HepG2 (cell line): ENCODE results near the gene MTR. TPM values are rescaled to one million over a fixed set of nuclear protein-coding genes. Genes with fewer than 3 reads are reported as not detected.
A peak's percentile ranks its signal among the peaks of the same experiment; 100 is the strongest.

Experiments
- ARNTL ChIP-seq: sonication (generic); formaldehyde crosslinking; IDR thresholded peaks from 2 replicates; pipeline ENCODE4 v1.4.0; 2020; ENCODE audit warnings: mild to moderate bottlenecking, missing genetic modification reagents
- CBX2 ChIP-seq, 2 experiments: fragments of 200-600 bp in 1 of 2; sonication (generic); formaldehyde crosslinking in 1 of 2; IDR thresholded peaks; 2 replicates each; pipeline versions ENCODE4 v1.7.0 to v1.8.1; 2018 to 2022; ENCODE audit warnings: low read depth in 2 of 2, low read length in 1 of 2, mild to moderate bottlenecking in 1 of 2, missing genetic modification reagents in 1 of 2
- GATAD2A ChIP-seq: IDR thresholded peaks from 2 replicates; pipeline ENCODE4 v1.6.1; 2016
- GRHL1 ChIP-seq: sonication (generic); formaldehyde crosslinking; conservative IDR thresholded peaks from 2 replicates; pipeline ENCODE4 v1.8.0; 2022; ENCODE audit warnings: missing genetic modification reagents
- KDM5A ChIP-seq: fragments of 200-600 bp; sonication (generic); IDR thresholded peaks from 2 replicates; pipeline ENCODE4 v1.7.0; 2018; ENCODE audit warnings: antibody characterized with exemption, mild to moderate bottlenecking, low read length, borderline replicate concordance
- LRRFIP1 ChIP-seq: sonication (generic); formaldehyde crosslinking; conservative IDR thresholded peaks from 2 replicates; pipeline ENCODE4 v1.4.0; 2020; ENCODE audit warnings: missing genetic modification reagents
- PAX8 ChIP-seq: sonication (generic); formaldehyde crosslinking; IDR thresholded peaks from 2 replicates; pipeline ENCODE4 v1.8.0; 2022; ENCODE audit warnings: mild to moderate bottlenecking, missing genetic modification reagents, borderline replicate concordance
- PLSCR1 ChIP-seq: sonication (generic); formaldehyde crosslinking; IDR thresholded peaks from 2 replicates; pipeline ENCODE4 v1.5.0; 2020; ENCODE audit warnings: missing genetic modification reagents, mild to moderate bottlenecking, borderline replicate concordance
- RARA ChIP-seq: IDR thresholded peaks from 2 replicates; pipeline ENCODE4 v1.6.1; 2016; ENCODE audit warnings: missing genetic modification reagents, missing compliant biosample characterization
- SPEN ChIP-seq: sonication (generic); formaldehyde crosslinking; IDR thresholded peaks from 2 replicates; pipeline ENCODE4 v1.5.1; 2020; ENCODE audit warnings: low read depth, mild to moderate bottlenecking, missing genetic modification reagents
- TRIM22 ChIP-seq: fragments of 450-650 bp; IDR thresholded peaks from 2 replicates; pipeline ENCODE4 v1.6.1; 2017
- TRIM24 ChIP-seq: sonication (generic); formaldehyde crosslinking; IDR thresholded peaks from 2 replicates; pipeline ENCODE4 v1.8.0; 2022; ENCODE audit warnings: mild to moderate bottlenecking, missing genetic modification reagents
- ZFAT ChIP-seq: sonication (generic); formaldehyde crosslinking; conservative IDR thresholded peaks from 2 replicates; pipeline ENCODE4 v1.8.1; 2023; ENCODE audit warnings: missing genetic modification reagents, inconsistent platforms
- ZNF205 ChIP-seq: IDR thresholded peaks from 2 replicates; pipeline ENCODE4 v1.6.1; 2018; ENCODE audit warnings: missing biosample characterization, missing genetic modification reagents
- ZNF737 ChIP-seq: sonication (generic); formaldehyde crosslinking; IDR thresholded peaks from 2 replicates; pipeline ENCODE4 v1.5.0; 2020; ENCODE audit warnings: missing genetic modification reagents, mild to moderate bottlenecking, borderline replicate concordance
- polyA plus RNA-seq, 8 experiments: library from polyadenylated mRNA; depleted of rRNA in 3 of 8; stranded (reverse) in 7 of 8; unstranded in 1 of 8; fragments of >200 nt; fragmentation: Illumina TruSeq in 4 of 8; extraction: Trizol in 4 of 8; gene quantifications; 2 replicates each; pipeline versions ENCODE4 v1.2.1 to v1.2.3, GENCODE V29; 2011 to 2016; ENCODE audit warnings: low read depth in 4 of 8, missing spikeins in 1 of 8, mixed read lengths in 1 of 8; ENCODE audit not compliant: insufficient read depth in 1 of 8
- total RNA-seq, 5 experiments: library from RNA; depleted of rRNA; stranded (reverse); fragments of >200 nt; fragmentation: Illumina TruSeq; extraction: Trizol; gene quantifications; 2 replicates each; pipeline ENCODE4 v1.2.3, GENCODE V29; 2016; ENCODE audit warnings: low read depth in 1 of 5

The MTR gene
- total and polyA plus RNA-seq, 2 of the 13 experiments (the other 11 are each of a cell fraction or from before 2014, with no cell fraction given) = 16.3 to 36.1 TPM

- TF ChIP-seq LRRFIP1 (CRISPR knock-in tag) (no peak), CBX2 (IDR thresholded peaks at IDR 0.05; ENCODE audit: low read depth, low read length) (no peak), CBX2 (CRISPR knock-in tag; IDR thresholded peaks at IDR 0.05; ENCODE audit: low read depth) (no peak), KDM5A (no peak), ZNF737 (no peak), PLSCR1 (CRISPR knock-in tag) (no peak), TRIM24 (CRISPR knock-in tag) (no peak), ZFAT (no peak), SPEN (CRISPR knock-in tag) (no peak), ZNF205 (no peak), GRHL1 (CRISPR knock-in tag) (no peak), GATAD2A (CRISPR knock-in tag) (peak; percentile 33; the same call in 1 of the 2 replicates), TRIM22 (no peak), RARA (CRISPR knock-in tag) (0 out of 2 replicates have a peak, but pooled peaks have one; percentile 16), PAX8 (CRISPR knock-in tag) (no peak), ARNTL (CRISPR knock-in tag) (no peak)
- TF ChIP-seq, all 625 proteins: peak for 16
These were observed 38.5 kb downstream of the MTR start (continued) for GRCh38 chr1:236833575-236833974.
